ENCODE results near the gene CIC. TPM values are rescaled to one million over a fixed set of nuclear protein-coding genes. Genes with fewer than 3 reads are reported as not detected.
A peak's percentile ranks its signal among the peaks of the same experiment; 100 is the strongest.

The CIC gene
- total and polyA plus RNA-seq, 2 donors from 2014 or later: 18.8 to 90.9 TPM

DNA sequence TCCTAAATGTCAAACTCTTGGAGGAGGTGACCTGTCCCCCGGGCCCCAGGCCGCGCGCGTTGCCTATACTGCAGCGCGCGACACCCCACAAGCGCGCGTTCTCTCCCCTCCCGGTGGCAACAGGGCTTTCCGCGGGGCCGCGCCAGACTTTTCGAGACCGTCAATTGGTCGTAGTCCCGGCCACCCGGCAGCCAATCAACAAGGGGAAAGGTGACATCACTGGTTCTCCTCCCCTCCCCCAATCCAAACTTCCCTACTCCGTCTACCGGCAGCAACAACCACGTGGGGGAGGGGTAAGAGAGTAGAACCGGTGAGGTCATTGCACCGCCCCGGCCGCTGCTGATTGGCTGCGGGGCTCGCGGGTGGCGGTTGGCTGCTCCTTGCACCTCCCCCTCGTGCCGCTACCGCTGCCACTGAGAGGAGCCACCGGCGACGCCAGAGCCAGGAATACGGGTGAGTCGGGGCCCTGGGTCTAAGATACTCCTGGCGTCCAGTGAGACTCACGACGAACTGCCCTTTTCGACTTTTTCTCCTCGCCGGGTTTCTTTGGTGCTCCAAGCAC lies 829 bp upstream of the CIC start:
- Histone ChIP-seq H3K27me3 (ENCODE audit: control insufficient read depth, insufficient read depth, low read length) (no peaks in the 10 kb centered on the region), H3K4me3 (ENCODE audit: low read length in 3 of 3) (peak overlapping the region; percentile 83 to 92 (median 89)), H3K9ac (ENCODE audit: low read length in 3 of 3) (peak overlapping the region; percentile 89 to 97 (median 95)), H3K36me3 (ENCODE audit: control insufficient read depth in 2 of 3, insufficient read depth in 3 of 3, low read length in 3 of 3) (peaks cover 0 to 3% (median 0%) of the 10 kb centered on the region in 3 donors), H3K27ac (ENCODE audit: low read depth in 2 of 2, low read length in 2 of 2) (peak overlapping the region; percentile 99), H3K9me3 (ENCODE audit: control insufficient read depth in 2 of 3, insufficient read depth in 1 of 3, low read length in 3 of 3) (no peaks in the 10 kb centered on the region), H3K4me1 (ENCODE audit: control insufficient read depth in 2 of 3, insufficient read depth in 2 of 3, low read depth in 1 of 3, low read length in 3 of 3) (peaks cover 3 to 21% (median 12%) of the 10 kb centered on the region in 3 donors)
- TF ChIP-seq, protein P1, sequence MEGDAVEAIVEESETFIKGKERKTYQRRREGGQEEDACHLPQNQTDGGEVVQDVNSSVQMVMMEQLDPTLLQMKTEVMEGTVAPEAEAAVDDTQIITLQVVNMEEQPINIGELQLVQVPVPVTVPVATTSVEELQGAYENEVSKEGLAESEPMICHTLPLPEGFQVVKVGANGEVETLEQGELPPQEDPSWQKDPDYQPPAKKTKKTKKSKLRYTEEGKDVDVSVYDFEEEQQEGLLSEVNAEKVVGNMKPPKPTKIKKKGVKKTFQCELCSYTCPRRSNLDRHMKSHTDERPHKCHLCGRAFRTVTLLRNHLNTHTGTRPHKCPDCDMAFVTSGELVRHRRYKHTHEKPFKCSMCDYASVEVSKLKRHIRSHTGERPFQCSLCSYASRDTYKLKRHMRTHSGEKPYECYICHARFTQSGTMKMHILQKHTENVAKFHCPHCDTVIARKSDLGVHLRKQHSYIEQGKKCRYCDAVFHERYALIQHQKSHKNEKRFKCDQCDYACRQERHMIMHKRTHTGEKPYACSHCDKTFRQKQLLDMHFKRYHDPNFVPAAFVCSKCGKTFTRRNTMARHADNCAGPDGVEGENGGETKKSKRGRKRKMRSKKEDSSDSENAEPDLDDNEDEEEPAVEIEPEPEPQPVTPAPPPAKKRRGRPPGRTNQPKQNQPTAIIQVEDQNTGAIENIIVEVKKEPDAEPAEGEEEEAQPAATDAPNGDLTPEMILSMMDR (IDR thresholded peaks at IDR 0.05; ENCODE audit: borderline replicate concordance, extremely low read depth, insufficient read depth): no peak
- DNase-seq: peak; percentile 99 to 100 (median 100)
- intact Hi-C loops (cut with DNase I): no loop called here
- FAIRE-seq: peak; percentile 97

- FAIRE-seq: no peak
- Histone ChIP-seq H3K4me1 (ENCODE audit: control insufficient read depth in 2 of 3, insufficient read depth in 2 of 3, low read depth in 1 of 3, low read length in 3 of 3) (peaks cover 3 to 21% (median 12%) of the 10 kb centered on the region in 3 donors), H3K9ac (ENCODE audit: low read length in 3 of 3) (peak overlapping the region; percentile 78 to 95 (median 85)), H3K27ac (ENCODE audit: low read depth in 2 of 2, low read length in 2 of 2) (peak overlapping the region; percentile 91 to 95), H3K4me3 (ENCODE audit: low read length in 3 of 3) (peak overlapping the region; percentile 80 to 92 (median 91)), H3K36me3 (ENCODE audit: control insufficient read depth in 2 of 3, insufficient read depth in 3 of 3, low read length in 3 of 3) (peaks cover 0 to 12% (median 6%) of the 10 kb centered on the region in 3 donors), H3K9me3 (ENCODE audit: control insufficient read depth in 2 of 3, insufficient read depth in 1 of 3, low read length in 3 of 3) (no peaks in the 10 kb centered on the region), H3K27me3 (ENCODE audit: control insufficient read depth, insufficient read depth, low read length) (no peaks in the 10 kb centered on the region)
- peak in 2 of 5 donors; percentile 67 to 76 for DNase-seq
- TF ChIP-seq, protein P1 (IDR thresholded peaks at IDR 0.05; ENCODE audit: borderline replicate concordance, extremely low read depth, insufficient read depth): no peak
- intact Hi-C loops (cut with DNase I): no loop called here
Measured at GRCh38 chr19:42269478-42270345, 660 bp downstream of the CIC start.

DNA sequence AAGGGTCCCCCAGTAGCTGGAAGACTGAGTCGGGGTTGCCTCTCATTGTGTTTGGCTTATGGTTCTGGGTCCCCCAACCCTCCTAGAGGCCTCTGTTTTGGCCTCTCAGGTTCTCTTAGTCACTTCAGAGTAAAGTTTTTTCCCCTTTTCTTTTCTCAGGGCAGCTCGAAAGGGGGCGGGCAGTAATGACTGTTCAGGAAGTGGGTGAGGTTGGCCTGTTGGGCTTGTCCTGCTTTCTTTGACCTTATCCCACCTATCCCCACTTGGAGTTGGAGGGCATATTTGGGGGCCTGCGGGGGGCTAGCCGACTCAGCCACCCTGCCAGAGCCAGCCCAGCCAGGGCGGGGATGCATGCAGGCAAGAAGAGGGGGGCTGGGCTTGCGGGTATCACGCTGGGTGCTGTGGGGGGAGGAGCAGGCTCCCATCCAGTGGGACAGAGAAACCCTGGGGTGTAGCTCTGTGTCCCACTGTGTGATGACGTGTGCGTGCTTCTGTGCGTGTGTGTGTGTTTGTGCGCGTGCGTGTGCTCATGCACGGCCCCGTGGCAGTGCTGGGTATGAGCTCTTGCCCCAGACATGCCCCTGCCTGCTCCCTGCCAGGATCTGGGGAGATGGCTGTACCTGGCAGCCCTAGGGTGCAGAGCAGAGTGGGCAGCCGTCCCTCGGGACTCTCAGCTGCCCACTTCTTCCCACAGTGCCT lies 1.4 kb downstream of the CIC start:
- TF ChIP-seq, protein P1 (IDR thresholded peaks at IDR 0.05; ENCODE audit: borderline replicate concordance, extremely low read depth, insufficient read depth): no peak
- Histone ChIP-seq H3K9ac (ENCODE audit: low read length in 3 of 3) (peak overlapping the region in 2 of 3 donors; percentile 78 to 95), H3K27ac (ENCODE audit: low read depth in 2 of 2, low read length in 2 of 2) (peak overlapping the region; percentile 91 to 95), H3K36me3 (ENCODE audit: control insufficient read depth in 2 of 3, insufficient read depth in 3 of 3, low read length in 3 of 3) (peaks cover 0 to 17% (median 6%) of the 10 kb centered on the region in 3 donors), H3K4me1 (ENCODE audit: control insufficient read depth in 2 of 3, insufficient read depth in 2 of 3, low read depth in 1 of 3, low read length in 3 of 3) (peaks cover 3 to 25% (median 12%) of the 10 kb centered on the region in 3 donors), H3K27me3 (ENCODE audit: control insufficient read depth, insufficient read depth, low read length) (no peaks in the 10 kb centered on the region), H3K9me3 (ENCODE audit: control insufficient read depth in 2 of 3, insufficient read depth in 1 of 3, low read length in 3 of 3) (no peaks in the 10 kb centered on the region), H3K4me3 (ENCODE audit: low read length in 3 of 3) (peak overlapping the region; percentile 16 to 91 (median 80))
- DNase-seq: peak in 2 of 5 donors; percentile 55 to 84
- intact Hi-C loops (cut with DNase I): no loop called here
- no peak for FAIRE-seq

All from kidney (tissue), 14 donors.